HG03060 (cell line): ENCODE results near the gene MET.

Experiments used
- ATAC-seq: cut with Tn5 transposase; IDR thresholded peaks from one replicate; pipeline ENCODE4 v1.9.1; 2021; ENCODE audit warnings: low read depth, moderate number of reproducible peaks; ENCODE audit not compliant: unreplicated experiment

The MET gene

DNA sequence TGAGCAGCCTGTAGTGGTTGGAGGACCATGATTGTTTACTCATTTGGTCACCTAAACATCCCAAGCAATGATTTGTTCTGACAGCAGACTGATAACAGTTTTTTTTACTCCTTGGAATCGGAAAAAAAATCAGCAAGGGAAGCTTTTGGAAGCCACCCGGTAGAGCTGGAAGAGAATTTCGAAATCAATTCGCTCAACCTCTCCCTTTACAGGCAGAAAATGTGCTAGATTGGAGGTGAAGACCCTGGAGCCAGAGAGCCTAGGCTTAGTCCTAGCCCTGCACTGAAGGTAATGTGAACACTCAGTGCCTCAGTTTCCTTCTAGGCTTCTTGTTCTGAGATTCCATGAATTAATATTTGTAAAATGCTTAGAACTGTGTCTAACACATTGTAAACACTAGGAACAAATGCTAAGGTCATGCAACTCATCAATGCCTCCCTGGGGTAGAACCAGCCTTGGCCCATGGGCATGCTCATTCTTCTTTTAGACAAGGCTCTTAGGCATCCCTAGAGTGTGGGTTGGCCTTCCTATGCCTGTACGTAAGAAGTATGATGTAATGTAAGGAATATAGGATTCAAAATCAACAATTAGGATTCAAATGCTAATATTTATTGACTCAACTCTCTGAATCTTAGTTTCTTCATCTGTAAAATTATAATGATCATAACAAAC lies 52.7 kb downstream of the MET start:
- no peak for ATAC-seq

DNA sequence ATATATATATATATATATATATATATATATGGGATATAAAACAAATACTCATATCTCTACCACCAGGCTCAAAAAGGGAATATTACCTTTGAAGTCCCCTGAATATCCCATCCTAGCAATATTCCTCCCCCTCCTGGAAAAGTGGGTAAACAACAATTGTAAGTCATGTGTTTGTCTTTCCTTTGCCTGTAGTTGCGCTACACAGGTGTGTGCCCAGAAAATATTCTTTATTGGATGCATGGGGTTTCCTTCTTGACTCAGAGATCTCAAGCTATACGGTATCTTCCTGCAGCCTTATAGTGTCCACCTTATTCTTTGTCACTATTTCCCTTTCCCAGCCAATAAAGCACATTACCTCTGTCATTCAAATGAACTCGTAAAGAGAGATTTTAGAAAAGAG lies 54.2 kb downstream of the MET start:
- ATAC-seq = no peak

DNA sequence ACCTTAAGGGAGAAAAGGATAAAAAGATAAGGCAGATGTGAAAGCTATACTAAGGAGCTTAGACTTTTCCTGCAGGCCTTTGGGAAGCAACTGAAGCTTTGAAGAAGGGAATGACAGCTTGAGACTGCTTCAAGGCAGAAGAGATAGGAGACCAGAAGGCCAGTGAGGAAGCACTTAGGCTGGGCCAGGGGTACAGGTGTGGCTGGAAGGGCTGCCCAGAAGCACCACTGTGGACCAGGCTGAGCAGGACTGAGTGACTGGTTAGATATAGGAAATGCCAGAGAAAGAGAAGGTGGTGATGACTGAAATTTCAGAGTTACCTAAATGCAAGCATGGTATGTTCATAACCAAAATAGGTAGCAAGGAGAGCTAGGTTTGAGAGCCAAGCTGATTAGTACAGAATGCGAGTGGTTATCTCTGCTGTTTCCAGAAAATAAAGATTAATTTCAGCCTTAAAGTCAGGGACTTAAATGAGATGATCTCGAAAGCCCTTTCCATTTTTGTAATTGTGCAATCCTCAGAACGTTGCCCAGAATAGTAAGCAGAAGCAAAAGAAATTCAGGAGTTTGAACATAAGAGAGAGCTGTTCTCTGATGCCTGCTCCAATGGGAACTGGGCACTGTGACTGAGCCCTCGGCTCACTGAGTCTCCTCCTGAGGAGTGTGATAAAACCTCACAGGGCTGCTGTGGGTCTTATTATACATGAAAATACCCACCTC lies 54.9 kb downstream of the MET start:
- no peak for ATAC-seq

DNA sequence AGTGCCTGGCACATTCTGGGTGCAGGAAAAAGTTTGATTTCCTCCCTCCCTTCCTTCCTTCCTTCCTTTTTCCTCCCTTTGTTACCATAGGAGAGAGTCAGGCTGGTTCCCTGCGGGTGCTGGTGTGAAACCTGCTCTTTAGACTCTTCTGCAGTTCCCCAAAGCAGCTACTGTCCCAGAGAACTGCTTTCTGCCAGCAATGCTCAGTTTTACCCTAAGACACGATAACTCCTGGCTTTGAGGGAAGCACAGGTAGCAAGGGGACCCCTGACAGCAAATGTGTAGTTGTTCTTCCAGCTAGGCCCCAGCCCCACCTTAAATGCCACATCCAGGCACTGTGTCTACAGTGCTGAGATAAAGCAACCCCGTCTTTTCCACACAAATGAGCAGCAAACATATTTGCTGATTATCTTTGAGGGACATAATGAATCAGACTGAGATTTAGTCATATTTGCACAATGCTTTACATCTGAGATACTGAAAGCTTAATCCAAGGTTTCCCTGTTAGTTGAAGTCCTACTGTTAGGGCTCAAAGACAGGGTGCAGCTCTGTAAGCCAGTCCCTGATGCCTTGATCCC lies 55.5 kb downstream of the MET start:
- no peak for ATAC-seq

DNA sequence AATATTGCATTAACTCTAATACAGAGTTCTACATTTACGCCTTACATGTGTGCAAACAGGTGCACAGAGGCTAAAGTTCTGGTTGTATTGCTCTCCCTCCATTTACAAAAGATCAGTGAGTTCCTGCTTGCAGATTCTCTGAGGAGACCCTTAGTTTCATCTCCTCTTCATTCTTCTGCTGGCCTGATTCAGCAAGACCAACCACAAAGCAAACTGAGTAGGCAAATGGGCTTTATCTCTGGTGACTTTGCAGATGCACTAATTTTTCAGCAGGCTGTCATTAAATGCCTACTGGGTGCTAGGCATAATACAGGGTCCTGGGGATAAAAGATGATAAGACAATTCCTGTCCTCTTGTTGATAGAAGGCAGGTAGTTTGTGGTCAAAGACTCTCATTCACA lies 56.4 kb downstream of the MET start:
- no peak for ATAC-seq

DNA sequence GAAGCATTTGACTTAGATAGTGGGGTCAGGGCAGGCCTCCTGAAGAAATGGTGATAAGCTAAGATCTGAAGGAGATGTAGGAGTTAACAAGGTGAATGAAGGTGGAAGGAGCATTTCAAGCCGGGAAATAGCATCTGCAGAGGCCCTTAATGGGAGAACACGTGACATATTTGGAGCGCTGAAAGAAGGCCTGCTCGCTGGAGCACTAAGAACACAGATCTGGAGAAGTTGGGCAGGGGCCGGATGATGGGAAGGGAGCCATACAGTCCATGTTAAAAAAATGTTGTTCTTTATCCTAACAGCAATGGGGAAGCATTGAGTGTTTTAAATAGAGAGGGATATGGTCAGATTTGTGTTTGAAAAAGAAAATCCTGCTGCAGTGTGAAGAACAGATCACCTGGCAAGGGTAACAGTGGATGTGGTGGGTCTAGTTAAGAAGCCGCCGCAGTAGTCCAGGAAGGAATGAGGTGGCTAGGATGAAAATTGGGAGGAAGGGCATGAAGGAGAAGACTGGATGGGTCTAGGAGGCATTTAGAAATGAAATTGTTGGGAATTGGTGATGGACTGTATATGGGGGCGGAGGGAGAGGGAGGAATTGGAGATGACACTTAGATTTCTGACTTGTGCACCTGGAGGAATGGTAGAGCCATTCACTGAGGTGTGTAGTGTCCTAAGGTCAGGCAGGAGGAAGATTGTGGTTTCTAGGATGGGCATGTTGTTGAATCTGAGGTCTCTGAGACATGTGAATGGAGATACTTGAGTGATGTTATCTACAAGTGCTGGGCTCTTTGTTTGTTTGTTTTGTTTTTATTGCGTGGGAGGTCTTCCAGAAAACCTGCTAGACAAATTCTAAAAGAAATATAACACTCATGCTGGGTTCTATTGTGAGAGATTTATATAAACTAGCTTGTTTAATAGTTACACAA lies 58.4 kb downstream of the MET start:
- ATAC-seq = no peak

DNA sequence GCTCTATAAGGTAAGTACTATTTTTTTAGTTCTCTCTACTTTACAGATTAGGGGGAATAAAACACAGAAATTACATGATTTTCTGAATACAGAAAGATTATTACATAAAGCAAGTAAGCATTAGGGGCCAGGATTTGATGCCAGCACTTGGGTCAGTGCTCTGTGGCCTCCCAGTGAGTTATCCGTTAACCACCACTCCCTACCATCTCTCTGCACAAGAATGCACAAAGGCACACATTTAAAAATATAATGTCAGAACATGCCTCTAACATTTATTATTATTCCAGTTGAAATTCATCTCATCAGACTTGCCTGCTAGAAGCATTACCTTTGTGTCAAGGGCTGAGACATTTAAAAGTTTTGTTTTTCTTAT lies 59.0 kb downstream of the MET start:
- no peak for ATAC-seq

DNA sequence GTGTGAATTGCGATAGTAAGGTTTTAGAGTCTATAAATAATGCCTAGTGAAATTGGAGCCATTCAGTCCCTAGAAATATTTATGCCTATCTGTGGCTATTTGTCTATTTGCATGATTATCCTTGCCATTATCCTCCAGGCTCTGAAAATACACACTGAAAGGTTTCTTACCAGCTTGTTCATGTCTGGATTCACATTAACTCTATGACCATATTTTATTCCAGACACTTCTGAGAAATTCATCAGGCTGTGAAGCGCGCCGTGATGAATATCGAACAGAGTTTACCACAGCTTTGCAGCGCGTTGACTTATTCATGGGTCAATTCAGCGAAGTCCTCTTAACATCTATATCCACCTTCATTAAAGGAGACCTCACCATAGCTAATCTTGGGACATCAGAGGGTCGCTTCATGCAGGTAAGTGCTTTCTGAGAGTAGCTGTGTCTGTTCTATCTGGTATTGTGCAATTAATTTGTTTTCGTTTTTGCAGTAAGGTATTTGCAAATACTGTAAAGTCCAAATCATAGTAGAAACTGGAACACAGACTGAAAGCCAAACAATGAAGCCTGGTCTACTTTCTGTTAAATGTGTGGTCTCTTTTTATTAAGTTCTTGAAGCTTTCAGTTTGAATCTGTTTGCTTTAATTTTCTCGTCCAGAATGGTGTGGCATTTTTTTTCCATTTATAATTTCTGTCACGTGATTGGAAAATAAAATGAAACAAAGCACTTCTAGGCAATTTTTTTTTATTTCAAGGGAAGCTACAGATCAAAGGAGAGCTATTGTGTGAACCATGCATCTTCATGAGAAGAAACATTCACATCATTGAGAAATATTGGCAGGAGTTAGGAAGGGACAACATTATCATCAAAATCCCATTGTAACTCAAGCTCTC lies 59.7 kb downstream of the MET start:
- no peak for ATAC-seq

DNA sequence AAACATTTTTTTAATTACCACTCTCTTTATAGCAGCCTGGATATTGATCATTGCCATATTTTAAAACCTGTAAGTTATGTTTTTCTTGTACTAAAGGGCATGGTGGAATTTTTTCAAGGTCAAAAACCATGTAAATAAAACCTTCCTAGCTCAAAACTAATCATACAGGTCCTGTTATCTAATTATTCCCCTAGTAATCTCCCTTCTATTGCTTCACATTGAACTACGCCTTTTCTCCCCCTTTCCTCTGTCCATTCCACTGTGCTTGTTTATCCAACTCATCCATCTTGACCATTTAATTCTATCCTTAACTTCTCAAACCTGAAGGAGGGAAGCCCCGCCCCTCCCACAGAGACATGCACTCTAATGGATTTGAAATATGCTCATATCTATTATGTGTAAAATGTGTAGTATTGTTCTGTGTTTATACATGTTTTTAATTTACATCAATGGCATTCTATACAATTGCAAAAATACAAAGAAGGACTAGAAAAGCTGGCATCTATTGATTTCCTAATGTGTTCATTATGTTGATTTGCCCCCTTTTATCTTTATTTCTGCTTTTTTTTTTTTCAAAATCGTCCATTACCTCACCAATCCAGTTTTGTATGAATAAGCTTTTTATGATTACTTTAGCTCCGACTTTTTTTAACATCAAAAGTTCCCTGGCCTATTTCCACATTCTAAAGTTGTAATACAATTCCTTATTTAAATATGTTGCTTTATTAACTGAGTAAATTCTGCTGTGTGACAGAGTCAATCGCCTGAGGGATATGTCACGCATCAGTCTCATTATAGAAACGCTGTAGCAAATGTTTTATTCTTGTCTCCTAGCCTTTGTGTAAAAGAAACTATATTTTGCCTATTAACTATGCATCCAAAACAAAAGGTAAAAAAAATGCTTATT lies 61.0 kb downstream of the MET start:
- ATAC-seq = no peak

DNA sequence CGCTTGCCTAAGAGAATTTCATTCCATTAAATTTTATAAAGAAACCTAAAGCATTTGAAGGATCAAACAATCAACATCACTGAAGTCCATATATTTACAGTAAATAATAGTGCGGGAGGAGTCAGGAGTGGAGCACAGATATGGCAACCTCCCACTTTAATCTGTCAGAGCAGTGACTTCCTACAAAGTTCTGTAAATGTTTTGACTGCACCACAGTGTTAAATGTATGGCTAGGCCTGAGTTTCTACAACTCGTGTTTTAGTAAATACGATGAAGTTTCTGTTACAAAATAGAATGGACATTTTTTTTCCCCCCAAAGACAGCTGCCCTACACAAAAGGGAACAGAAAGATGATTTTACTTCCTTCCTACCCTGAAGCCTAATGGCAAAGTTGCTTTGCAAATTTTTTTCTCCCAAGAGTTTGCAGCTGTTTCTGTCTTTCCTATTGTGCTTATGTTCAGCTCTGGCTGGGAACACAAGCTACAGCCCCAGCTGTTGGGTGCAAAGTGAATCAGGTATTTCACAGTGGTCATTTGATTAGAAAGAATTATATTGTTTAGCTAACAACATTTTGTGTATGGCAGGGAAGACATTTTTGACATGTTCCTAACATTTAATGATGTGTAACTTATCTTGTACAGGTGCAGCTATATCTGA lies 62.1 kb downstream of the MET start:
- ATAC-seq = no peak

DNA sequence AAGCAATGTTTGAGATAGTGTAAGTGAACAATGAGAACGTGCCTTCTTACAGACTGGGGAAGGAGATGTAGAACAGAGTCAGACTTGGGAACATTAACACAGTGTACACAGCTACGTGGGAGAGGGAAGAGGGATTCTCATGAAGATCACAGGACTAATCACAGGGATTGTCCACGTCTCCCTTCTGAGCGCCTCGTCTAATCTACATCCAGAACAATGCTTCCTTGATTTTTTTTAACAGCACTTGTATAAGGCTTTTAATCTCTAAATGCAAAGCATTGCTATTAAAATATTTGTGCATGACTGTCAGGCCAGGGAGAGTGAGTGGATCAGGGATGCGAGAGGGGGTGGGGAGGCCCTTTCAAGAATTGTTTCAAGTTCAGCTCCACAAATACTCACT lies 62.7 kb downstream of the MET start:
- ATAC-seq = no peak

DNA sequence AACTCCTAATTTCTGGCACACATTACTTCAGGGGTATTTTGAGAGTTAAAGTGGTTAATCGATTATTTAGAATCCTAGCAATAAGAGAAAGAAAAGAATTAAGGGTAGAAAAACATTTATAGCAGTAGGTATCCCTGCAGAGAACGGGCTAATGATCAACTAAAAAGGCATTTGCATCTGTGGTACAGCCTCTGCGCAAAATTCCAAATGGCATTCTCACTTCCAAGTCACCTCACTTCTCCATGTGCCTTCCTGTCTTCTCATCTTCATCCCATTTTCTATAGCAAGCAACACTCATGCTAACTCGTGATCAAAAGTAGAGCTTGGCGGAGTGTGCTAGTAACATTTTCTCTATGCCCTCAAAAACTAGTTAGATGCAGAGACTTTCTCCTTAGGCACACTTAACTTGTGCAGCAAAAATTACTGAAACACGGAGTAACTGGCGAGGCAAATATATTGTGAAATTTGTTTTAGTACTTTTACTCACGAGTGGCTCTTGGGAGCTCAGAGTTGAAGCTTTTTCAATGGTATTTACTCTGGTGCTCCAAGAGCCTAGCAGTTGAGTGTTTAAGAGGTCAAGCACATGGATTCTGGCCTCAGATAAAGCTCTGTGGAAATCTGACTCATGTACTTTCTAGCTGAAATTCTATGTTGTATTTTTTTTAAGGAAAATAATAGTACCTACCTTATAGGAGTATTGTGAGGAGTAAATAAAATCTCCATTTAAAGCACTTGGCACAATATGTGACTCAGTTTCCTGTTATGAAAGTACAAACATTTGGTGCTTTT lies 65.1 kb downstream of the MET start:
- no peak for ATAC-seq

DNA sequence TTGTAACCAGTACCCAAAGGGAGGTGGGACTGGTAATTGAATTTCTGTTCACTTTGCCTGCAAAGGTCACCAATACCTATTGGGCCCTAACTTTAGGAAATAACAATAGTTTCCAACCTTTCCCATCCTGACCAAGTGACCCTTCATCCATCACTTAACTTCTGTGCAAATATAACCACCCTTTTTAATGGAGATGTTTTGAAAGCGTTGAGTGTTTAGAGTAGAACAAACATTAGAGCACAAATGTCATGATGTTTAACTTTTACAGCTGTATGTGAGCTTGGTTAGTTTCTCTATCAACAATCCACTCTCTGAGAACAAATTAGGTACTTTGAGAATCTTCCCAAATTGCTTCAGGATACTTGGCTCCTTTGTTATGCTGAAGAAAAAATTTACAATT lies 66.4 kb downstream of the MET start:
- no peak for ATAC-seq

DNA sequence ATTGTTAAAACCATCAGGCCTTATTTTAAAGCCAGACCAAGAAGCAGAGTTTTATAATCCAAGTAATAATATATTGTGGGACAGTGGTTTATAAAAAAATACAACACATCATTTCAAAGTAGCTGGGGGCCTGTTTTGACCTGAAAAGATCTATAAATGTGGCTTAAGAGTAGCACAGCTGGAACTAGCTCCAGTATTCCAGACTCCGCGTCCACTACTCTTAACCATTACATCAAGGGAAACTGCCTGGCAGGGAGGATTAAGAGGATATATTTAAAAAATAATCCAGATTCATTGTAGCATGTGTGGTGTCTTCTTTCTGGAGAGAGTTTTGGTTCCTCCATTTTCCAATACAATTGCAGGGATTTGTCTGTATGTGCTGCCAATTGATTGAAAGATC lies 67.3 kb downstream of the MET start:
- no peak for ATAC-seq

DNA sequence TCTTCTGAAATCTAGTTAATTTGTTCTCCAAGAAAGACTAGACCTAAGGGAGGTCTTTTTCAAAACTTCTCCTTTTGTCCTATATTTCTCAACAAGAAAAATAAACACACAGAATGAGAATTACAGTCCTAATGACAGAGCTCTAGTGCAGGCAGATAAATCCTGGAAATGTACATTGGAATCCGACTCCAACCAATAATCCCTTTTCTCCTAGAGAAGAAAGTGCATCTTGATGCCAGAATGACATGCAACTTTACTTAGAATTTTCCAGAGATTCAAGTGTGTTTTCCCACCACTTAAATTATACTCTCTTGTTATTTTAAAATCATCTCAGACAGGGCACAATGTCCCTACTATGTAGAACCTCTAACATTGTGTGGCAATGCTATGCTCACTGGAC lies 68.2 kb downstream of the MET start:
- no peak for ATAC-seq

DNA sequence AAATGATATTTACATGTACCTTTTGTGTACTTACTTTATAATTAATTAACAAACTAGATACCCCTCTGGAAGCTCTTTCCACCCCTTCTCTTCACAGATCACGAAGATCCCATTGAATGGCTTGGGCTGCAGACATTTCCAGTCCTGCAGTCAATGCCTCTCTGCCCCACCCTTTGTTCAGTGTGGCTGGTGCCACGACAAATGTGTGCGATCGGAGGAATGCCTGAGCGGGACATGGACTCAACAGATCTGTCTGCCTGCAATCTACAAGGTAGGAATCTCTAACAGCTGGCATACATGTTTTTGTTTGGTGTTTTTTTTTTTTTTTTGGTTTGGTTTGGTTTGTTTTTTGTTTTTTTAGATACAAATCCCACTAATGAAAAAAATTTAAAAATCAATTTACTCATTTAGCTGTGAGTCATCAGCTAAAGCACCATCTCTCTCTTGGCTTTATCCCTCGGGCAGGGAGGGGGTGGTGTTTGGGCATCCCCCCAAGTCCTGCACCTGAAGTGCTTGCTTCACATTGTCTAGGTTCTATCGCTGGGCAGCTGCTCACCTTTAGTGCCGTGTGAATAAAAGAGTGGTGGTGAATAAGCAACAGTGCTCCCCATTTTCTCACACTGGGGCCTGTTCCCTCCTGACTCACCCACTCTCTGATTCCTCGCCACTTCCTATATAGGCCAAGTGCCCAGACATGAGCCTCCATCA lies 68.9 kb downstream of the MET start:
- no peak for ATAC-seq

DNA sequence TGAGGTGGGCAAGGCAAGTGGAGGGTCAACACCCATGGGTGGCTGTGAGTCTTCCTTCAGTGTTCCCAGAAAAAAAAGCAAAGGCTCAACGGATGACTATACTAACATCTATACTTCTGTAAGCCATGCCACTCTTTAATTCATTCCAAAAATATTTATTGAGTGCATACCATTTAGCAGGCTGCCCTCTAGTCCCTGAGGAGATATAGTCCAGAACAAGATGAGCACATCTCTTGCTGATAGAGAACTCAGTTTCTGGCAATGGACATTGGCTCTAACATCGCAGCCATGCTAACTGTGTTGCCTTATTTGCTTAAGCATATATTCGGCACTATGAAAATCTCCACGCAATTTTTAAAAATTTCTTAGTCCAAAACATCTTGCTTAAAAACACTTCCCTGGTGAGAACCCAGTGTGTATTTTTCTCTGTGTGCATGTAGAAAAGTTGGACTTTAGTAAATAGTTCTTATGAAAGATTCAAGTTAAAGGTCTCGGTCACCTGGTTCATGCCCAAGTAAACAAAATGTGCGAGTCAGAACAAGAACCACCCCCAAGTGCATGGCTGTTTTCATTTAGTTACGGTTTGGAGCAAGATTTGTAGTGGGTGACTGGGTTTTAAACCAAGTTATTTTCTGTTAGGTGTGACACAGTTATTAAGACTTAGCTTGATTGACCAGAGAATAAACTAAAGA lies 69.8 kb downstream of the MET start:
- no peak for ATAC-seq
